Uterus (tissue), 2 donors: Measurements from ENCODE around the gene PRKN.

Experiments used
- CTCF ChIP-seq, 4 experiments: fragments of 200-600 bp in 2 of 4; fragments of 450-650 bp in 2 of 4; sonication (generic) in 2 of 4; IDR thresholded peaks; one replicate each; pipeline ENCODE4 v1.5.1; 2016 to 2019; ENCODE audit warnings: antibody characterized with exemption in 4 of 4, mild to moderate bottlenecking in 2 of 4, moderate library complexity in 1 of 4
- POLR2A ChIP-seq, 2 donors: fragments of 450-650 bp; IDR thresholded peaks; one replicate each; pipeline ENCODE4 v1.6.1; 2016; ENCODE audit warnings: antibody characterized with exemption in 2 of 2, mild to moderate bottlenecking in 1 of 2, moderate library complexity in 1 of 2

- no peak for TF ChIP-seq CTCF (IDR thresholded peaks at IDR 0.05)
- TF ChIP-seq POLR2A (IDR thresholded peaks at IDR 0.05): no peak
These were observed 1230.6 kb downstream of the PRKN start for GRCh38 chr6:161496941-161497340.
